SU-DHL-6 (cell line): ENCODE measurements around the gene HIVEP2.

Experiments used
- H2AFZ ChIP-seq: fragments of 200-600 bp; sonication (generic); 2 replicates; pipeline ENCODE4 v1.6.1; 2014; ENCODE audit warnings: low read depth, mild to moderate bottlenecking, moderate library complexity, mixed read lengths, antibody characterized with exemption, low read length; ENCODE audit not compliant: severe bottlenecking
- H3F3A ChIP-seq: fragments of 200-600 bp; shearing (Covaris generic); 2 replicates; pipeline ENCODE4 v1.6.0; 2016; ENCODE audit warnings: antibody characterized with exemption, mild to moderate bottlenecking; ENCODE audit not compliant: insufficient read depth
- H3K27ac ChIP-seq: fragments of 200-600 bp; sonication (generic); 2 replicates; pipeline ENCODE4 v1.5.1; 2016; ENCODE audit warnings: low read depth, mild to moderate bottlenecking, low read length, moderate library complexity, mixed read lengths
- H3K27me3 ChIP-seq: fragments of 200-600 bp; sonication (generic), shearing (Covaris generic); 2 replicates; pipeline ENCODE4 v1.6.0; 2014; ENCODE audit warnings: mild to moderate bottlenecking, low read length
- H3K36me3 ChIP-seq: fragments of 200-600 bp; sonication (generic); 2 replicates; pipeline ENCODE4 v1.6.1; 2014; ENCODE audit warnings: mild to moderate bottlenecking, low read length, mixed read lengths
- H3K4me2 ChIP-seq: fragments of 300-600, 200-600 bp; shearing (Covaris generic), sonication (generic); 2 replicates; pipeline ENCODE4 v1.6.0; 2014; ENCODE audit warnings: low read length, low read depth, mild to moderate bottlenecking; ENCODE audit not compliant: poor library complexity, severe bottlenecking
- H3K4me3 ChIP-seq: fragments of 200-600 bp; sonication (generic); 2 replicates; pipeline ENCODE4 v1.5.1; 2014; ENCODE audit warnings: antibody characterized with exemption, low read length, mild to moderate bottlenecking, mixed read lengths; ENCODE audit not compliant: insufficient read depth, poor library complexity, severe bottlenecking
- H3K79me2 ChIP-seq: fragments of 200-600 bp; sonication (generic); 2 replicates; pipeline ENCODE4 v1.6.1; 2014; ENCODE audit warnings: mild to moderate bottlenecking, low read length, moderate library complexity; ENCODE audit not compliant: insufficient read depth
- H3K9ac ChIP-seq: fragments of 200-600 bp; sonication (generic); 2 replicates; pipeline ENCODE4 v1.7.0; 2014; ENCODE audit warnings: mild to moderate bottlenecking, low read length
- H3K9me2 ChIP-seq: fragments of 200-600 bp; sonication (generic); replicated peaks from 2 replicates; pipeline ENCODE4 v1.6.1; 2014; ENCODE audit warnings: low read length; ENCODE audit not compliant: insufficient read depth
- H3K9me3 ChIP-seq: fragments of 200-600 bp; sonication (generic); 2 replicates; pipeline ENCODE4 v1.6.1; 2014; ENCODE audit warnings: low read length, mixed read lengths; ENCODE audit not compliant: insufficient read depth
- H4K20me1 ChIP-seq: fragments of 200-600 bp; sonication (generic); 2 replicates; pipeline ENCODE4 v1.6.1; 2014; ENCODE audit warnings: low read depth, mild to moderate bottlenecking, antibody characterized with exemption, low read length, moderate library complexity, mixed read lengths
- EZH2phosphoT487 ChIP-seq: fragments of 200-600 bp; sonication (generic), shearing (Covaris generic); conservative IDR thresholded peaks from 2 replicates; pipeline ENCODE4 v1.6.1; 2018; ENCODE audit warnings: mild to moderate bottlenecking, antibody characterized with exemption, low read length, moderate library complexity, mixed read lengths
- TF ChIP-seq, protein P1 (sequence below): fragments of 200-600 bp; sonication (generic); IDR thresholded peaks from one replicate; pipeline ENCODE4 v1.5.1; 2017; ENCODE audit warnings: antibody characterized with exemption, mild to moderate bottlenecking, low read length, moderate library complexity; ENCODE audit not compliant: insufficient read depth, poor library complexity, severe bottlenecking

HIVEP2 gene

DNA sequence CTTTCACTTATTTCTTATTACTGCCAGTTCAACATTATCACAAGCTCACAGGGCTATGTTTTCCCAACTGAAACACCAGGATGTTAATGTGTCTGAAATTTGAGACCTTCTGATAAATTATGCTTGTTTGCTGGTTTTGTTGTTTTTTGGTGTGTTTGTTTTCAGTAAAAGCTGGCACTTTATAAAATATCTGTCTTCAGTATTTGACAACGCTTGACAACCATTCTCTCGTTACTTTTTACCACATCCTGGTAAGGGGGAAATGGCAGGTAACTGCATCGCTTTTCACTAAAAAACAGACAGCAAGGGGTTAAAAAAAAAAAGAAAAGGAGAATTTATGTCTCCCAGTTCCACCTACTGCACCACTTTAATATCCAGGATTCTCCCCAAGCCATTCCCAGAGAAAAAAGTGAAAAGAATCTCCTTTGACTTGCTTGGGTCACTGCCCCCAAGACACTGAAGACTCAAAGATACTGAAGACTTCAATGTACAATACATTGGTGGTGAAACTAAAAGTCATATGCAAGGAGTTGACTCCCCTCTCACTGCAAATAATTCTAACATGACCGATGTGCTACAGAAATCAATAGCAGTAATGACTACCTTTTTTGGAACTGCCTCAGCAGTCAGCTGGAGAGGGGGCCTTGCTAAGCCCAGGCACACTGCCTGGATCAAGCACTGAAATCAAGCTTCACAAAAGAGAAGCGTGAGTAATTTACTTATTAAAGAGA, 88.9 kb downstream of the HIVEP2 start:
- H4K20me1 ChIP-seq: no peaks in the 10 kb centered on the region
- H3K79me2 ChIP-seq: no peaks in the 10 kb centered on the region
- no peak overlapping the region for H2AFZ ChIP-seq
- no peaks in the 10 kb centered on the region for H3K36me3 ChIP-seq
- TF ChIP-seq EZH2phosphoT487: no peak
- TF ChIP-seq, protein P1, sequence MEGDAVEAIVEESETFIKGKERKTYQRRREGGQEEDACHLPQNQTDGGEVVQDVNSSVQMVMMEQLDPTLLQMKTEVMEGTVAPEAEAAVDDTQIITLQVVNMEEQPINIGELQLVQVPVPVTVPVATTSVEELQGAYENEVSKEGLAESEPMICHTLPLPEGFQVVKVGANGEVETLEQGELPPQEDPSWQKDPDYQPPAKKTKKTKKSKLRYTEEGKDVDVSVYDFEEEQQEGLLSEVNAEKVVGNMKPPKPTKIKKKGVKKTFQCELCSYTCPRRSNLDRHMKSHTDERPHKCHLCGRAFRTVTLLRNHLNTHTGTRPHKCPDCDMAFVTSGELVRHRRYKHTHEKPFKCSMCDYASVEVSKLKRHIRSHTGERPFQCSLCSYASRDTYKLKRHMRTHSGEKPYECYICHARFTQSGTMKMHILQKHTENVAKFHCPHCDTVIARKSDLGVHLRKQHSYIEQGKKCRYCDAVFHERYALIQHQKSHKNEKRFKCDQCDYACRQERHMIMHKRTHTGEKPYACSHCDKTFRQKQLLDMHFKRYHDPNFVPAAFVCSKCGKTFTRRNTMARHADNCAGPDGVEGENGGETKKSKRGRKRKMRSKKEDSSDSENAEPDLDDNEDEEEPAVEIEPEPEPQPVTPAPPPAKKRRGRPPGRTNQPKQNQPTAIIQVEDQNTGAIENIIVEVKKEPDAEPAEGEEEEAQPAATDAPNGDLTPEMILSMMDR: no peak
- H3K27ac ChIP-seq: peak overlapping the region; percentile 89
- peak overlapping the region; percentile 37 for H3K9ac ChIP-seq
- H3F3A ChIP-seq: peaks cover 22% of the 10 kb centered on the region
- H3K9me2 ChIP-seq: no peaks in the 10 kb centered on the region
- H3K9me3 ChIP-seq: no peaks in the 10 kb centered on the region
- no peaks in the 10 kb centered on the region for H3K27me3 ChIP-seq
- H3K4me3 ChIP-seq: peak overlapping the region; percentile 34
- H3K4me2 ChIP-seq: peak overlapping the region; percentile 79

DNA sequence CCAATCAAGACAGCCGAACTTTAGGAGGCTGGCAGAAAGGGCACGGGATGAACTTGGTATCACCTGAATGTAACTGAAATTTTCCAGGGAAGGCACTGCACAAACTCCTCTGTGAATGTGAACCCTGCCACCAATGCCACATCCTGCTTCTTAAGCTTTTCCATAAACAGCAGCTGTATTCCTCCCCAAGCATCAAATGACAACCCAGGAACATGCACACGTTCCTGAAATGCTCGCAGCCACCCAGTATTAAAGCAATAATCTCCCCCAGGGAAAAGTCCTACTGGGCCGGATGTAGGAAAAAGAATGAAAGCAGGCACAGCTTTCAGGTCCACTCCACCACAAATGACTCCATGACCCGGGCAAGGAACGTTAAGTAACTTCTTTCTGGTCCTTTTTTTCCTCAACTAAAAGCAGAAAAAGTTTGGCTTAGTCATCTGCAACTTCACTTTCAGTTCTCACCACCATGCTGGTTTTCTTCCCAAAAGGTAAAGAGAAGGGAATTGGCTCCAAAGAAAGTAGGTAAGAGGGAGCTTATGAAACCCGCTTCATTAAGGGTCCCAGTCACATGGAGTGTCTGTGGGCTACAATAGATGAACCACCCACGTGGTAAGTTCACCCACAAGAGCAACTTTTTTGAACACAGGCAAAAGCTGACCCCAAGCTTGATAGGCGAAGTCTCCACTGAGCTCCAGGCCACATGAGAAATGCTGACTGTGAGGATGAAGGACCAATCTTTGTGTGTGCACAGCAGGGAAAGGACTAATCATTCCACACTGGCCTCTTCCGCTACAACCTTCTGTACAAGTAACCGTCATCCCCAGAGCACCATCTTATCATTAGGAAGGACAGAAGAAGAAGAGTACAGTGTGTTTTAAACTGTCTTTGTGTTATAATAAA, 90.1 kb downstream of the HIVEP2 start:
- Histone ChIP-seq H2AFZ (no peak overlapping the region), H3K27me3 (no peaks in the 10 kb centered on the region), H4K20me1 (no peaks in the 10 kb centered on the region), H3K4me2 (no peak overlapping the region), H3F3A (peaks cover 22% of the 10 kb centered on the region), H3K9me2 (no peaks in the 10 kb centered on the region), H3K4me3 (no peak overlapping the region), H3K9me3 (no peaks in the 10 kb centered on the region), H3K9ac (no peak overlapping the region), H3K36me3 (no peaks in the 10 kb centered on the region), H3K79me2 (no peaks in the 10 kb centered on the region), H3K27ac (no peak overlapping the region)
- TF ChIP-seq, protein P1: no peak
- TF ChIP-seq EZH2phosphoT487: no peak

DNA sequence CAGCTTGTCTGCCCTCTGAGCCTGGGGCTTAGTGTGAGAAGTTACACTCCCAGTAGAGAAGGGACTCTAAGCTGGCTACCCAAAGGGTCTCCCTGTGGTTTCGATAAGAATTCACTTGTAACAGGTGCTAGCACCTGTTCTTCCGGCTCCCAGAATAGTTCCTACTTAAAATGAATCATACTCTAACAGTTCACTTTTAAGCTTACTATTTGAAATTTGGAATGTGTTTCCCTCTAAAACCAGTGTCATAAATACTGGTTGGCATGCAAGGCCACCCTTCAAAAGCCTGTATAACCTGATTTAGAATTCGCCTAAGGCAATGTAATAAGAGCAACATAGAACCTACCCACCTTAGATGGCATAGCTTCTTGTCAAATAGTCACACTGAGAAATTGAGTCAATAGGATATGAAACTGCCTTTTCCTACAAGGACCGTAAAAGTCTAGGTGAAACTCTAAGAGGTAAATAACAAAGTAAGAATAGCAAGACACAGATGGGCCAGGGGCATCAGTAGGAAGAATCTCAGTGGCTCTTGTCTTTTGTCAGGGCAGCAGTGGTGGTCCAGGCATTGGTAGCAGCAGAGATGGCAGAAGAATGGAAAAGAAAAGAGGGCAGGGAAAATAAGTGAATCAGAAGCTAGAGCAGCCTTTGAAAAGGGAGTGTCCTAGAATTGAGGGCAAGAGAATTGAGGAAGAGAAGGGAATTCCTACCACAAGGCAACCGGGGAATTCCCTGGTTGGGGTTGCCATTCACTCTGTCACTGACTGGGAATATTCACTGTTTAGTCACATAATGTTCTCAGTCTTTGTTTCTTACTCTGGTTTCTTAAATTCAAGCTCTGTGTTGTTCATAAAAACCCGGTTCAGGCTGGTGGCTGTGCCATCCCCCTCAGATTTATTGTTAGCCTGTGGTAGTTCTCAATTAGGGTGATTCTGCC, 91.5 kb downstream of the HIVEP2 start:
- TF ChIP-seq, protein P1: no peak
- TF ChIP-seq EZH2phosphoT487: no peak
- peaks cover 22% of the 10 kb centered on the region for H3F3A ChIP-seq
- no peaks in the 10 kb centered on the region for H3K27me3 ChIP-seq
- no peaks in the 10 kb centered on the region for H3K9me2 ChIP-seq
- H3K9me3 ChIP-seq: no peaks in the 10 kb centered on the region
- H3K36me3 ChIP-seq: no peaks in the 10 kb centered on the region
- H3K27ac ChIP-seq: no peak overlapping the region
- no peak overlapping the region for H2AFZ ChIP-seq
- H4K20me1 ChIP-seq: no peaks in the 10 kb centered on the region
- H3K4me3 ChIP-seq: no peak overlapping the region
- H3K9ac ChIP-seq: no peak overlapping the region
- H3K79me2 ChIP-seq: no peaks in the 10 kb centered on the region
- H3K4me2 ChIP-seq: peak overlapping the region; percentile 46
